Stimulated activated effector memory CD8-positive, alpha-beta T cell treated with anti-CD3 and anti-CD28 coated beads, Interleukin-12 subunit alpha, Interleukin-12 subunit beta, amount 100 ng/mL, for 72 hours (primary cell): ENCODE data around the gene CNTN4.

ENCODE experiments used
- ATAC-seq: fragments of 150-1000 bp; cut with Tn5 transposase; 2 replicates; pipeline ENCODE4 v1.10.0; 2021
- DNase-seq, 2 donors: peaks; one replicate each; pipeline ENCODE4 v3.0.0; 2021 to 2022; ENCODE audit warnings: low spot score in 2 of 2
- H3K27ac Mint-ChIP-seq: one replicate; pipeline ENCODE4 v1.8.0; 2022; ENCODE audit warnings: mild to moderate bottlenecking, mixed read lengths
- H3K36me3 Mint-ChIP-seq: one replicate; pipeline ENCODE4 v1.8.0; 2022; ENCODE audit warnings: mild to moderate bottlenecking, mixed read lengths
- H3K4me1 Mint-ChIP-seq: one replicate; pipeline ENCODE4 v1.8.0; 2022; ENCODE audit warnings: mixed read lengths
- H3K4me3 Mint-ChIP-seq: one replicate; pipeline ENCODE4 v1.8.0; 2022; ENCODE audit warnings: mild to moderate bottlenecking, mixed read lengths
- H3K9me3 Mint-ChIP-seq: one replicate; pipeline ENCODE4 v1.8.0; 2022; ENCODE audit warnings: mixed read lengths

The CNTN4 gene

GRCh38 chr3:3066910-3067309, 968.2 kb downstream of the CNTN4 start:
- ATAC-seq (no peak), DNase-seq (no peak)
- Mint-ChIP-seq H3K4me3 (no peak overlapping the region), H3K27ac (no peak overlapping the region), H3K4me1 (no peaks in the 10 kb centered on the region), H3K36me3 (no peaks in the 10 kb centered on the region), H3K9me3 (no peaks in the 10 kb centered on the region)

- Mint-ChIP-seq H3K36me3 (no peaks in the 10 kb centered on the region), H3K9me3 (no peaks in the 10 kb centered on the region), H3K27ac (no peak overlapping the region), H3K4me1 (no peaks in the 10 kb centered on the region), H3K4me3 (no peak overlapping the region)
- DNase-seq (no peak), ATAC-seq (peak; percentile 31)
Observed at GRCh38 chr3:3068358-3068881, 969.8 kb downstream of the CNTN4 start.

- Mint-ChIP-seq H3K4me1 (no peaks in the 10 kb centered on the region), H3K36me3 (no peaks in the 10 kb centered on the region), H3K27ac (no peak overlapping the region), H3K4me3 (no peak overlapping the region), H3K9me3 (no peaks in the 10 kb centered on the region)
- no peak for ATAC-seq
- no peak for DNase-seq
Observed at GRCh38 chr3:3069723-3070122, 971.1 kb downstream of the CNTN4 start.

- no peaks in the 10 kb centered on the region for H3K36me3 Mint-ChIP-seq
- no peak overlapping the region for H3K27ac Mint-ChIP-seq
- no peaks in the 10 kb centered on the region for H3K9me3 Mint-ChIP-seq
Observed at GRCh38 chr3:3071136-3071535, 972.5 kb downstream of the CNTN4 start.

GRCh38 chr3:3074551-3075257, 976.0 kb downstream of the CNTN4 start:
- no peak overlapping the region for H3K4me3 Mint-ChIP-seq
- peak; percentile 60 for ATAC-seq
- DNase-seq, result no peak
- no peaks in the 10 kb centered on the region for H3K4me1 Mint-ChIP-seq
- no peaks in the 10 kb centered on the region for H3K9me3 Mint-ChIP-seq
- no peaks in the 10 kb centered on the region for H3K36me3 Mint-ChIP-seq
- H3K27ac Mint-ChIP-seq, result no peak overlapping the region

More at GRCh38 chr3:3071136-3071535, 972.5 kb downstream of the CNTN4 start:
- Mint-ChIP-seq H3K4me1 (no peaks in the 10 kb centered on the region), H3K4me3 (no peak overlapping the region)
- DNase-seq, result no peak
- no peak for ATAC-seq

GRCh38 chr3:3080309-3080708, 981.6 kb downstream of the CNTN4 start:
- no peaks in the 10 kb centered on the region for H3K9me3 Mint-ChIP-seq
- H3K4me1 Mint-ChIP-seq, result no peaks in the 10 kb centered on the region
- no peak overlapping the region for H3K4me3 Mint-ChIP-seq
- DNase-seq, result no peak
- H3K36me3 Mint-ChIP-seq, result no peaks in the 10 kb centered on the region
- H3K27ac Mint-ChIP-seq, result no peak overlapping the region
- no peak for ATAC-seq

GRCh38 chr3:3081381-3082233, 982.9 kb downstream of the CNTN4 start:
- DNase-seq (no peak), ATAC-seq (no peak)
- H3K36me3 Mint-ChIP-seq, result no peaks in the 10 kb centered on the region
- no peaks in the 10 kb centered on the region for H3K4me1 Mint-ChIP-seq
- no peak overlapping the region for H3K27ac Mint-ChIP-seq
- H3K9me3 Mint-ChIP-seq, result no peaks in the 10 kb centered on the region
- H3K4me3 Mint-ChIP-seq, result no peak overlapping the region

GRCh38 chr3:3082234-3082924, 983.7 kb downstream of the CNTN4 start:
- no peak for ATAC-seq
- no peak for DNase-seq
- Mint-ChIP-seq H3K27ac (no peak overlapping the region), H3K9me3 (no peaks in the 10 kb centered on the region), H3K4me1 (no peaks in the 10 kb centered on the region), H3K4me3 (no peak overlapping the region), H3K36me3 (no peaks in the 10 kb centered on the region)

- Mint-ChIP-seq H3K9me3 (no peaks in the 10 kb centered on the region), H3K36me3 (no peaks in the 10 kb centered on the region), H3K27ac (no peak overlapping the region), H3K4me1 (no peaks in the 10 kb centered on the region), H3K4me3 (no peak overlapping the region)
- DNase-seq, result no peak
- ATAC-seq, result no peak
Observed at GRCh38 chr3:3084890-3085289, 986.2 kb downstream of the CNTN4 start.

GRCh38 chr3:3085782-3086181, 987.1 kb downstream of the CNTN4 start:
- ATAC-seq, result peak; percentile 44

GRCh38 chr3:3086239-3086638, 987.6 kb downstream of the CNTN4 start:
- no peaks in the 10 kb centered on the region for H3K4me1 Mint-ChIP-seq
- H3K27ac Mint-ChIP-seq, result no peak overlapping the region
- no peaks in the 10 kb centered on the region for H3K9me3 Mint-ChIP-seq
- H3K4me3 Mint-ChIP-seq, result no peak overlapping the region
- no peaks in the 10 kb centered on the region for H3K36me3 Mint-ChIP-seq
- DNase-seq (no peak), ATAC-seq (no peak)

More at GRCh38 chr3:3085782-3086181, 987.1 kb downstream of the CNTN4 start:
- DNase-seq, result no peak
- no peaks in the 10 kb centered on the region for H3K36me3 Mint-ChIP-seq
- H3K4me1 Mint-ChIP-seq, result no peaks in the 10 kb centered on the region
- no peak overlapping the region for H3K27ac Mint-ChIP-seq
- H3K9me3 Mint-ChIP-seq, result no peaks in the 10 kb centered on the region
- no peak overlapping the region for H3K4me3 Mint-ChIP-seq

- DNase-seq (no peak), ATAC-seq (no peak)
- no peak overlapping the region for H3K27ac Mint-ChIP-seq
- no peak overlapping the region for H3K4me3 Mint-ChIP-seq
- H3K4me1 Mint-ChIP-seq, result no peaks in the 10 kb centered on the region
- no peaks in the 10 kb centered on the region for H3K36me3 Mint-ChIP-seq
- no peaks in the 10 kb centered on the region for H3K9me3 Mint-ChIP-seq
Observed at GRCh38 chr3:3087279-3087678, 988.6 kb downstream of the CNTN4 start.

GRCh38 chr3:3087716-3088465, 989.2 kb downstream of the CNTN4 start:
- no peak overlapping the region for H3K4me3 Mint-ChIP-seq
- ATAC-seq (no peak), DNase-seq (no peak)
- H3K36me3 Mint-ChIP-seq, result no peaks in the 10 kb centered on the region
- no peak overlapping the region for H3K27ac Mint-ChIP-seq
- H3K9me3 Mint-ChIP-seq, result no peaks in the 10 kb centered on the region
- H3K4me1 Mint-ChIP-seq, result no peaks in the 10 kb centered on the region

- ATAC-seq (no peak), DNase-seq (no peak)
- Mint-ChIP-seq H3K4me1 (no peaks in the 10 kb centered on the region), H3K27ac (no peak overlapping the region), H3K9me3 (no peaks in the 10 kb centered on the region), H3K4me3 (no peak overlapping the region), H3K36me3 (no peaks in the 10 kb centered on the region)
Observed at GRCh38 chr3:3089017-3089416, 990.4 kb downstream of the CNTN4 start.

- H3K4me3 Mint-ChIP-seq, result no peak overlapping the region
- ATAC-seq (no peak), DNase-seq (no peak)
- no peaks in the 10 kb centered on the region for H3K9me3 Mint-ChIP-seq
- peaks cover 6% of the 10 kb centered on the region for H3K36me3 Mint-ChIP-seq
- no peak overlapping the region for H3K27ac Mint-ChIP-seq
- H3K4me1 Mint-ChIP-seq, result peaks cover 5% of the 10 kb centered on the region
Observed at GRCh38 chr3:3097958-3098357, 999.3 kb downstream of the CNTN4 start.
